GM18520 (cell line): ENCODE measurements around the gene STX10.

ENCODE experiments used
- ATAC-seq: cut with Tn5 transposase; IDR thresholded peaks from one replicate; pipeline ENCODE4 v1.9.1; 2021; ENCODE audit not compliant: unreplicated experiment

The STX10 gene

GRCh38 chr19:13146763-13147563, 3.2 kb downstream of the STX10 start:
- ATAC-seq: no peak

GRCh38 chr19:13139633-13140311, 10.4 kb downstream of the STX10 start:
- no peak for ATAC-seq

- no peak for ATAC-seq
Measured at GRCh38 chr19:13138916-13139198, 11.3 kb downstream of the STX10 start.

GRCh38 chr19:13138171-13138915, 11.8 kb downstream of the STX10 start:
- no peak for ATAC-seq

GRCh38 chr19:13137290-13137794, 12.8 kb downstream of the STX10 start:
- no peak for ATAC-seq

DNA sequence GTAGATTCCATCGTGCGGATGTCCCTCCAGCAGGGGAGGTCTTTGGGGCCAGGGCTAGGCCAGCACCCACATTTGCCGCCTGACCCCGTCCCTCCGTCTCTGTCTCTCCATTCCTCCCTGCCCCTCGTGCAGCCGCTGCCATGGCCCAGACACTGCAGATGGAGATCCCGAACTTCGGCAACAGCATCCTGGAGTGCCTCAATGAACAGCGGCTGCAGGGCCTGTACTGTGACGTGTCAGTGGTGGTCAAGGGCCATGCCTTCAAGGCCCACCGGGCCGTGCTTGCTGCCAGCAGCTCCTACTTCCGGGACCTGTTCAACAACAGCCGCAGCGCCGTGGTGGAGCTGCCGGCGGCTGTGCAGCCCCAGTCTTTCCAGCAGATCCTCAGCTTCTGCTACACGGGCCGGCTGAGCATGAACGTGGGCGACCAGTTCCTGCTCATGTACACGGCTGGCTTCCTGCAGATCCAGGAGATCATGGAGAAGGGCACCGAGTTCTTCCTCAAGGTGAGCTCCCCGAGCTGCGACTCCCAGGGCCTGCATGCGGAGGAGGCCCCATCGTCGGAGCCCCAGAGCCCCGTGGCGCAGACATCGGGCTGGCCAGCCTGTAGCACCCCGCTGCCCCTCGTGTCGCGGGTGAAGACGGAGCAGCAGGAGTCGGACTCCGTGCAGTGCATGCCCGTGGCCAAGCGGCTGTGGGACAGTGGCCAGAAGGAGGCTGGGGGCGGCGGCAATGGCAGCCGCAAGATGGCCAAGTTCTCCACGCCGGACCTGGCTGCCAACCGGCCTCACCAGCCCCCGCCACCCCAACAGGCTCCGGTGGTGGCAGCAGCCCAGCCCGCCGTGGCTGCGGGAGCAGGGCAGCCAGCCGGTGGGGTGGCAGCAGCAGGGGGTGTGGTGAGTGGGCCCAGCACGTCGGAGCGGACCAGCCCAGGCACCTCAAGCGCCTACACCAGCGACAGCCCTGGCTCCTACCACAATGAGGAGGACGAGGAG, 14.8 kb downstream of the STX10 start:
- ATAC-seq: no peak

GRCh38 chr19:13134626-13135025, 15.5 kb downstream of the STX10 start:
- no peak for ATAC-seq

- no peak for ATAC-seq
Measured at GRCh38 chr19:13133241-13133870, 16.8 kb downstream of the STX10 start.

- ATAC-seq: no peak
Measured at GRCh38 chr19:13132471-13133180, 17.5 kb downstream of the STX10 start.

- no peak for ATAC-seq
Measured at GRCh38 chr19:13130886-13131490, 19.2 kb downstream of the STX10 start.

DNA sequence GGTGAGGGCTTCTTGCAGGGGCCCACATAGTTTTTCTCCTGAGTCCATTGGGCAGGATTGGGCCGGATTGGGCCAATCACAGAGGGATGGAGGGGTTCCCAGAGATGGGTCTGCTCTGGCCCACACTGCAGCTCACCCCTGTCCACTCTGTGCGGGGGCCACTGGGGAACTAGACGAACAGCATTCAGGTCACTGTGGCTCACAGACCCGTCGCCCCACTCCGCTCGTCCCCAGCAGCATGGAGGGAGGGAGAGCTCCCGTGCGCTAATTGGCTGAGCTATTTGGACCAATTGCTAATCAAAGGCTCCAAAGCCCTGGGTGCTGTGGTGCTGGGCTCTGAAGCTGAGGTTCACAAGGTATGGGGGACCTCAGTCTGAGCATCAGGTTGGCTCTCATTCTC, 20.8 kb downstream of the STX10 start:
- ATAC-seq: no peak

GRCh38 chr19:13128583-13128982, 21.6 kb downstream of the STX10 start:
- no peak for ATAC-seq

DNA sequence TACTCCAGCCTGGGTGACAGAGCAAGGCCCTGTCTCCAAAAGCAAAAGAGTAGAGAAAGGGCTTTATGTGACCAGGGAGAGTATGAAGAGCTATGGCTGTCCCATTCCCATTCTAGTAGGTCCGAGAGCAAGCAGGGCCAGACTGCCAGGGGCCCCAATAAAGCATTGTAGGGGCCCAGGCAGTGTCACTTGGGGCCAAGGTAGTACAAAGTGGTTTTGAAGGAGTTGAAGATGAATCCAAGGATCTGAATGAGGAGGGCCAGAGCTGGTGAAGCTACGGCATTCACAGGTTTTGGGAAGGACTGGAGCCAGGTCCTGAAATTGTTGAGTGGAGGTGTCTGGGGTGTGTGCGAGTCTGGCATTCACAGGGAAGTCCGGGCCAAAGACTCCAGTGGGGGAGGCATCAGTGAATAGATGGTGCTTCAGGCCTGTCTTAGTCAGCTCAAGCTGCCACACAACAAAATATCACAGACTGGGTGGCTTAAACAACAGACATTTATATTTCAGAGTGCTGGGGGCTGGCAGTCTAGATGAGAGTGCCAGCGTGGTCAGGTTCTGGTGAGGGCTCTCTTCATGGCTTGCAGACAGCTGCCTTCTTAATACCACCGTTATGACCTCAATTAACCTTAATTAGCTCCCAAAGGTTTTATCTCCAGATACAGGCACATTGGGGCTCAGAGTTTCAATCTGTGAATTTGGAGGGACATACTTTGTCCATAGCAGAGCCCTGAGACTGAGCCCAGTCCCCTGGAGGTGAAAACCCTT, 22.2 kb downstream of the STX10 start:
- ATAC-seq: no peak

GRCh38 chr19:13127051-13127450, 23.1 kb downstream of the STX10 start:
- ATAC-seq: no peak

DNA sequence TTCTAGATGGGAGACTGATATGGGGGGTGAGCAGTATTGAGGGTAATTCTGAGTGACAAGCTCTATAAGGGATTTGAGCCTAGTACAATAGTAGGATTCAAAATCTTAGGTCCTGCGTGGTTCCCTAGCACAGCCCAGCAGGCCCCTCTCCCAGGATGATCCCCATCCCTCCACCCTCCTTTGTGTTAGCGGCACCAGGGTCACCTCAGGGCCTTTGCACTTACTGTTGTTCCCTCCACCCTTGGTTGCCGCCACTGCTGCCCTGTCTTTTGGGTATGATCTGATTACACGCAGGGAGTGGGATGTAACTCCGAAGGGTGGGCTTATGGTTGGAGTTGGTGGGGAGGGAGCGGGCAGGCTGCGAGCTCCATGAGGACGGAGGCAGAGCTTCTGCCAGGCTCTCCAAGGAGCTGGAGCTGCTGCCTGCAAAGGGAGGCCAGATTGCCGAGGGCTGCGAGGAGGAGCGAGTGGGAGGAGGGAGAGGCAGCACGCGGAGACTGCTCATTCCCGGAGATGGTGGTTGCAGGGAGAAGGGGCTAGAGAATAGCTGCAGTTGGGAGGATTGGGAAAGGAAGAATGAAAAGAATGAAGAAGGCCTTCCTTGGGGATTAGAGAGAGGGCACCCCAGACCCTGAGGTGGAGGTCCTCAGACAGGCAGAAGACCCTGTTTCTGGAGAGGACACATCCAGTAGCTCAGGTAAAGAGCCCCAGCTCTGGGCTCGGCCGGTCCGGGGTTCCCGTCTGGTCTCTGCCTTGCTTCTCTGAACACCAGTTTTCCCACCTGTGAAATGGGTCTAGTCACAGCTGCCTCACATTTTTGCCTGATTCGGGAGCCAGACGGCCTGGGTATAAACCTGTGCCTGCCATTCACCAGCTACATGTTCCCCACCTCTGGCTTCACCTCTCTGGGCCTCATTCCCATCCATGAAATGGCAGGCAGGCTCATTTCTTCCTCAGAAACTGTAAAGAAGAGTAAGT, 26.9 kb downstream of the STX10 start:
- no peak for ATAC-seq

GRCh38 chr19:13122275-13122878, 27.8 kb downstream of the STX10 start:
- ATAC-seq: no peak
